Measurements from ENCODE around the gene CSTB. TPM values are rescaled to one million over a fixed set of nuclear protein-coding genes. Genes with fewer than 3 reads are reported as not detected.

The CSTB gene
- total and polyA plus RNA-seq, 4 donors: 33.2 to 263 (median 181) TPM

DNA sequence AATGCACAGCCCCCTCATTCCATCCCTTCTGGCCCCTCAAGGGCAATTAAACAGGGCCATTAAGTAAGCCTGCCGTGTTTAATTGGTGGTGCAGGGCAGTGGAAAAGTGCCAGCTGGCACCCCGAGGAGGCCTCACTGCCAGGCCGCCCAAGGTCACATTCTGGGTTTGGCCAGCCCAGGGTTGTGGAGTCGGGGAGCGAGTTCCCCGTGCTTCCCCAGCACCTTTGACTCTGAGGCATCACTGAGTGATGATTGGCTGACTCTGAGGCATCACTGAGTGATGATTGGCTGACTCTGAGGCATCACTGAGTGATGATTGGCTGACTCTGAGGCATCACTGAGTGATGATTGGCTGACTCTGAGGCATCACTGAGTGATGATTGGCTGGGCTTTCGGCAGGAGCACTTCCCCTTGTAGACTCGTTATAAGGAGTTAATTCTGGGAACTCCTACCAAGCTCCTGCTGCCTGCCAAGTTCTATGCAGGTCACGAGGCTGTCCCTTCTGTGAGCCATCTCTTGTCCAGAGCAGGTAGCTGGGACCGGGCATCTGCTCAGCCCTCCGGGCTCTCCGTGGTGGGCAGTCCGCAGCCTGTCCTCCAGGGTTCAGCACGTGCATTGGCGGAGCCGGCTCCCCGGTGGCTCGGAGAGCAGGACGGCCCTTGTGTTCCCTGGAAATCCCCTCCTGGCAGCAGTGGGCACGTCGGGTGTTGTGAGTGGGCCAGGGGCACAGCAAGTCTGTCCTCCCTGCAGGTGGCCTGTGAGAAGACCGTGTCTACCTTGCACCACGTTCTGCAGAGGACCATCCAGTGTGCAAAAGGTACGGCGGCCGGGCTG, 20.9 kb downstream of the CSTB start:
- peaks cover 0 to 3% (median 0%) of the 10 kb centered on the region in 5 donors for H3K4me1 ChIP-seq (ENCODE audit: control insufficient read depth in 5 of 5, insufficient read depth in 5 of 5, low read length in 5 of 5)
- TF ChIP-seq CTCF (IDR thresholded peaks at IDR 0.05; ENCODE audit: control extremely low read depth, extremely low read depth): no peak
- no peak for DNase-seq
- ATAC-seq (ENCODE audit: insufficient read depth, low FRiP score): no peak
- no peaks in the 10 kb centered on the region for H3K9me3 ChIP-seq (ENCODE audit: control insufficient read depth in 4 of 4, insufficient read depth in 3 of 4, low read length in 3 of 4)
- H3K4me3 ChIP-seq: no peak overlapping the region
- no peak overlapping the region for H3K27ac ChIP-seq (ENCODE audit: low read depth in 1 of 2, low read length in 1 of 2)
- H3K36me3 ChIP-seq (ENCODE audit: control insufficient read depth in 4 of 4, insufficient read depth in 4 of 4, low read length in 4 of 4): peaks cover 0 to 76% (median 15%) of the 10 kb centered on the region in 4 donors
- no peak overlapping the region for H3K9ac ChIP-seq (ENCODE audit: insufficient read depth in 1 of 2, low read length in 2 of 2)
- no peaks in the 10 kb centered on the region for H3K27me3 ChIP-seq (ENCODE audit: control insufficient read depth in 3 of 3, insufficient read depth in 3 of 3, low read length in 2 of 3)
- 86 to 91% methylated on average over 26 of the region's 26 CpGs for WGBS, 2 donors

DNA sequence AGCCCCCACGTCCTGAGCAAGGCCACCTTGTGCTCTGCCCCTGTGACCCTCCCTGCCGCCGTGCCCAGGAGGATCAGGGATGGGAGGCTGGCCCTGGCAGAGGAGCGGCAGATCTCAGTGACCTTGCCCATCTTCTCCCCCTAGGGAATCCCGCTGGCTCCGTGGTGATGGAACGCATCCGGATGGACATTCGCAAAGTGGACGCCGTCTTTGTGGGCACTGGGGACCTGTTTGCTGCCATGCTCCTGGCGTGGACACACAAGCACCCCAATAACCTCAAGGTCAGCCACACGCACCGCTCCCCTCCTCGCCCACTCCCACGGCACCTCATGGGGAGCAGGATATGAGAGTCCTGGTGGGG, 22.7 kb downstream of the CSTB start:
- Histone ChIP-seq H3K4me1 (ENCODE audit: control insufficient read depth in 5 of 5, insufficient read depth in 5 of 5, low read length in 5 of 5) (peaks cover 0 to 3% (median 0%) of the 10 kb centered on the region in 5 donors), H3K4me3 (no peak overlapping the region), H3K27me3 (ENCODE audit: control insufficient read depth in 3 of 3, insufficient read depth in 3 of 3, low read length in 2 of 3) (no peaks in the 10 kb centered on the region), H3K27ac (ENCODE audit: low read depth in 1 of 2, low read length in 1 of 2) (no peak overlapping the region), H3K36me3 (ENCODE audit: control insufficient read depth in 4 of 4, insufficient read depth in 4 of 4, low read length in 4 of 4) (peaks cover 0 to 82% (median 14%) of the 10 kb centered on the region in 4 donors), H3K9me3 (ENCODE audit: control insufficient read depth in 4 of 4, insufficient read depth in 3 of 4, low read length in 3 of 4) (no peaks in the 10 kb centered on the region), H3K9ac (ENCODE audit: insufficient read depth in 1 of 2, low read length in 2 of 2) (no peak overlapping the region)
- DNase-seq (no peak), ATAC-seq (ENCODE audit: insufficient read depth, low FRiP score) (no peak)
- WGBS, 2 donors: 96 to 97% methylated on average over 16 of the region's 16 CpGs
- no peak for TF ChIP-seq CTCF (IDR thresholded peaks at IDR 0.05; ENCODE audit: control extremely low read depth, extremely low read depth)

DNA sequence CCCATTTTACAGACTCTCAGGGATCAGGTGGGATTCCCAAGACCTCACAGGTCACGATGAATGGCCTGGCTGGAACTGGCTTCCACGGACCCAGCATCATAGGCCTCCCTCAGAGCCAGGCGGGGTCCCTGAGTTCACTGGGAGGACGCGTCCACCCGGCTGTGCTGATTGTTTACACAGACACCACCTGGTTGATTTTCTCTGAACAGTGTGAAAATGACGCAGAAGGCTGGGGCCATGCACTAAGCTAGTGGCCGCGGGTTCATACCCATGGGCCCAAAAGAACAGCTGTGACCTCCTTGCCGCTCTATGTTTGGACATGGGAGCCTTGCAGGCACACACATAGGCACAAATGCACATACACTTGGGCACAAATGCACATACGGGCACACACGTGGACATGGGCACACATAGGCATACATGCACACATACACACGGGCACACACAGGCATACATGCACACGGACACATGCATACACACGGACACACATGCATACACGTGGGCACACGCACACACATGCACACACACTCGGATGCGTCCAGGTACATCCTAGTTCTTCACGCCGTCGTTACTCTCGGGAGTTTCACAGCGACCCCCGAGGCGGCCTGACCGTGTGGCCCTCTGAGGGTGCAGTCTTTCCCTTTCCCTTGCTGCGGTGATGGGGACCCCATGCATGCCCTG, 23.2 kb downstream of the CSTB start:
- whole genome bisulfite sequencing, 2 donors: 91 to 94% methylated on average over 28 of the region's 28 CpGs
- ATAC-seq (ENCODE audit: insufficient read depth, low FRiP score) (no peak), DNase-seq (no peak)
- Histone ChIP-seq H3K36me3 (ENCODE audit: control insufficient read depth in 4 of 4, insufficient read depth in 4 of 4, low read length in 4 of 4) (peaks cover 0 to 84% (median 14%) of the 10 kb centered on the region in 4 donors), H3K27me3 (ENCODE audit: control insufficient read depth in 3 of 3, insufficient read depth in 3 of 3, low read length in 2 of 3) (no peaks in the 10 kb centered on the region), H3K9ac (ENCODE audit: insufficient read depth in 1 of 2, low read length in 2 of 2) (no peak overlapping the region), H3K4me1 (ENCODE audit: control insufficient read depth in 5 of 5, insufficient read depth in 5 of 5, low read length in 5 of 5) (peaks cover 0 to 2% (median 0%) of the 10 kb centered on the region in 5 donors), H3K4me3 (no peak overlapping the region), H3K9me3 (ENCODE audit: control insufficient read depth in 4 of 4, insufficient read depth in 3 of 4, low read length in 3 of 4) (no peaks in the 10 kb centered on the region), H3K27ac (ENCODE audit: low read depth in 1 of 2, low read length in 1 of 2) (no peak overlapping the region)
- TF ChIP-seq CTCF (IDR thresholded peaks at IDR 0.05; ENCODE audit: control extremely low read depth, extremely low read depth): no peak
